C4-2B (cell line): ENCODE measurements around the gene TBPL2.

ENCODE experiments used
- ZFX ChIP-seq: fragments of 450-650 bp; IDR thresholded peaks from 2 replicates; pipeline ENCODE4 v1.6.1; 2017
- TF ChIP-seq, protein P1 (sequence below): fragments of 450-650 bp; conservative IDR thresholded peaks from 2 replicates; pipeline ENCODE4 v1.5.1; 2017; ENCODE audit warnings: mild to moderate bottlenecking

DNA sequence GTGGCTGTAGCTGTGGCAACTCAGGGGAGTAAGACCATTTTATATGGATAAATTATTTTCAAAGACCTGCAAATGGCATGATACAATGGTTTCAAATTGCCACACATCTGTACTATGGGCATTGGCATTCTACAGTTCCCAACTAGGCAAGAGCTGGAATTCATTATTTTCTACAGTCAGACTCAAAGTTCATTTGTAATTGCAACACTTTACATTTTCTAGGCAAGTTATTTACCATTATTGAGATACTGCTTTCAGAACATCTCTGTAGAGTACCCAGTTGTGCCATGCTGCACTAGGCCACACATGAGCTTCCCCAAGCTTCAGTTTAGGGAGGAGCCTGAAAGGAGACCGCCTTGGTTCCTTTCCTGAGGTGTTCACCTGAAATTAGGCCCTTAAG, 20.8 kb downstream of the TBPL2 start:
- TF ChIP-seq, protein P1, sequence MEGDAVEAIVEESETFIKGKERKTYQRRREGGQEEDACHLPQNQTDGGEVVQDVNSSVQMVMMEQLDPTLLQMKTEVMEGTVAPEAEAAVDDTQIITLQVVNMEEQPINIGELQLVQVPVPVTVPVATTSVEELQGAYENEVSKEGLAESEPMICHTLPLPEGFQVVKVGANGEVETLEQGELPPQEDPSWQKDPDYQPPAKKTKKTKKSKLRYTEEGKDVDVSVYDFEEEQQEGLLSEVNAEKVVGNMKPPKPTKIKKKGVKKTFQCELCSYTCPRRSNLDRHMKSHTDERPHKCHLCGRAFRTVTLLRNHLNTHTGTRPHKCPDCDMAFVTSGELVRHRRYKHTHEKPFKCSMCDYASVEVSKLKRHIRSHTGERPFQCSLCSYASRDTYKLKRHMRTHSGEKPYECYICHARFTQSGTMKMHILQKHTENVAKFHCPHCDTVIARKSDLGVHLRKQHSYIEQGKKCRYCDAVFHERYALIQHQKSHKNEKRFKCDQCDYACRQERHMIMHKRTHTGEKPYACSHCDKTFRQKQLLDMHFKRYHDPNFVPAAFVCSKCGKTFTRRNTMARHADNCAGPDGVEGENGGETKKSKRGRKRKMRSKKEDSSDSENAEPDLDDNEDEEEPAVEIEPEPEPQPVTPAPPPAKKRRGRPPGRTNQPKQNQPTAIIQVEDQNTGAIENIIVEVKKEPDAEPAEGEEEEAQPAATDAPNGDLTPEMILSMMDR = no peak
- no peak for TF ChIP-seq ZFX
